Type B pancreatic cell (in vitro differentiated cells): ENCODE measurements around the gene GPRIN2. TPM values are rescaled to one million over a fixed set of nuclear protein-coding genes. Genes with fewer than 3 reads are reported as not detected.
"Not testable (repeated sequence)": the region's sequence is repeated elsewhere in the genome, so short reads cannot be mapped to it uniquely, and the experiment has no call there.

ENCODE experiments used
- DNase-seq: peaks from one replicate; pipeline ENCODE4 v3.0.0; 2021; ENCODE audit warnings: mixed read lengths; ENCODE audit not compliant: unreplicated experiment; ENCODE audit errors: extremely low spot score
- H3K27ac Mint-ChIP-seq: 2 replicates; pipeline ENCODE4 v1.8.0; 2021; ENCODE audit warnings: mild to moderate bottlenecking, mixed read lengths
- H3K27me3 Mint-ChIP-seq: 2 replicates; pipeline ENCODE4 v1.8.0; 2021; ENCODE audit warnings: mixed read lengths
- H3K36me3 Mint-ChIP-seq: 2 replicates; pipeline ENCODE4 v1.8.0; 2021; ENCODE audit warnings: mixed read lengths
- H3K4me1 Mint-ChIP-seq: one replicate; pipeline ENCODE4 v1.8.0; 2021; ENCODE audit warnings: mixed read lengths; ENCODE audit not compliant: unreplicated experiment
- H3K4me3 Mint-ChIP-seq: 2 replicates; pipeline ENCODE4 v1.8.0; 2021; ENCODE audit warnings: mild to moderate bottlenecking, mixed read lengths
- H3K9me3 Mint-ChIP-seq: 2 replicates; pipeline ENCODE4 v1.8.0; 2021; ENCODE audit warnings: mixed read lengths
- CTCF ChIP-seq: fragments of 200-600 bp; sonication (generic); conservative IDR thresholded peaks from 2 replicates; pipeline ENCODE4 v1.5.0; 2021; ENCODE audit warnings: antibody characterized with exemption, mild to moderate bottlenecking
- long read RNA-seq: library from polyadenylated mRNA; unstranded; transcript quantifications from one replicate; pipeline ENCODE4 v2.0.0, GENCODE V29; 2020
- total RNA-seq: library from RNA; stranded (reverse); gene quantifications from 2 replicates; pipeline ENCODE4 v1.2.1, GENCODE V29; 2021; ENCODE audit warnings: low replicate concordance

GPRIN2 gene
- total RNA-seq: 4.4 and 7.0 TPM in 2 replicates
- long read RNA-seq, partial matches to known transcripts: 0 of 2 reads
- long read RNA-seq, other reads (novel, unspliced or antisense): 2 of 2 reads

GRCh38 chr10:46556515-46557318, at the start of gene GPRIN2:
GPRIN2 (minus strand) TSS chr10:46556658; CDS start chr10:46550736, 5,922 bp downstream.
- Mint-ChIP-seq H3K4me3 (peak within 1 kb of the TSS; percentile 90), H3K4me1 (no peaks in the 10 kb centered on the region), H3K36me3 (no peaks in the 10 kb centered on the region), H3K9me3 (no peaks in the 10 kb centered on the region), H3K27me3 (peaks cover 7% of the 10 kb centered on the region), H3K27ac (peak within 1 kb of the TSS; percentile 54)
- TF ChIP-seq CTCF: no peak
- peak; percentile 77 for DNase-seq

- DNase-seq, H3K4me3 Mint-ChIP-seq, H3K36me3 Mint-ChIP-seq, H3K27me3 Mint-ChIP-seq, H3K9me3 Mint-ChIP-seq, H3K4me1 Mint-ChIP-seq, H3K27ac Mint-ChIP-seq: not testable (repeated sequence)
These were observed 44.1 kb upstream of the GPRIN2 start for GRCh38 chr10:46600516-46600915.

- DNase-seq, H3K27ac Mint-ChIP-seq, H3K4me1 Mint-ChIP-seq, H3K27me3 Mint-ChIP-seq, H3K36me3 Mint-ChIP-seq, H3K9me3 Mint-ChIP-seq: not testable (repeated sequence)
- peak; percentile 55 for TF ChIP-seq CTCF
- peak overlapping the region; percentile 74 for H3K4me3 Mint-ChIP-seq
These were observed 41.3 kb upstream of the GPRIN2 start for GRCh38 chr10:46597616-46598246.

GRCh38 chr10:46596570-46596969, 40.1 kb upstream of the GPRIN2 start:
- not testable (repeated sequence) for H3K36me3 Mint-ChIP-seq, H3K27me3 Mint-ChIP-seq, DNase-seq, H3K9me3 Mint-ChIP-seq, H3K27ac Mint-ChIP-seq, H3K4me3 Mint-ChIP-seq, H3K4me1 Mint-ChIP-seq

GRCh38 chr10:46594453-46595063, 38.1 kb upstream of the GPRIN2 start:
- H3K27ac Mint-ChIP-seq, H3K4me1 Mint-ChIP-seq, H3K9me3 Mint-ChIP-seq: not testable (repeated sequence)

GRCh38 chr10:46593307-46593706, 36.8 kb upstream of the GPRIN2 start:
- H3K9me3 Mint-ChIP-seq, H3K27ac Mint-ChIP-seq, H3K36me3 Mint-ChIP-seq, H3K4me1 Mint-ChIP-seq, DNase-seq, H3K27me3 Mint-ChIP-seq, H3K4me3 Mint-ChIP-seq: not testable (repeated sequence)

More at GRCh38 chr10:46594453-46595063, 38.1 kb upstream of the GPRIN2 start:
- not testable (repeated sequence) for H3K36me3 Mint-ChIP-seq, H3K27me3 Mint-ChIP-seq, H3K4me3 Mint-ChIP-seq, DNase-seq

- H3K36me3 Mint-ChIP-seq, H3K9me3 Mint-ChIP-seq, H3K4me1 Mint-ChIP-seq, H3K4me3 Mint-ChIP-seq, H3K27ac Mint-ChIP-seq, DNase-seq, H3K27me3 Mint-ChIP-seq: not testable (repeated sequence)
These were observed 34.6 kb upstream of the GPRIN2 start for GRCh38 chr10:46591053-46591452.

- H3K36me3 Mint-ChIP-seq, H3K4me3 Mint-ChIP-seq, DNase-seq, H3K4me1 Mint-ChIP-seq, H3K27ac Mint-ChIP-seq, H3K9me3 Mint-ChIP-seq, H3K27me3 Mint-ChIP-seq: not testable (repeated sequence)
These were observed 33.1 kb upstream of the GPRIN2 start for GRCh38 chr10:46589589-46589988.

- H3K4me1 Mint-ChIP-seq, H3K27me3 Mint-ChIP-seq, H3K4me3 Mint-ChIP-seq, H3K36me3 Mint-ChIP-seq, H3K27ac Mint-ChIP-seq, DNase-seq, H3K9me3 Mint-ChIP-seq: not testable (repeated sequence)
These were observed 31.8 kb upstream of the GPRIN2 start for GRCh38 chr10:46588221-46588620.

- H3K4me3 Mint-ChIP-seq, H3K27ac Mint-ChIP-seq, H3K4me1 Mint-ChIP-seq, H3K9me3 Mint-ChIP-seq, DNase-seq, H3K36me3 Mint-ChIP-seq, H3K27me3 Mint-ChIP-seq: not testable (repeated sequence)
These were observed 31.1 kb upstream of the GPRIN2 start for GRCh38 chr10:46587546-46587945.

- not testable (repeated sequence) for H3K27me3 Mint-ChIP-seq, H3K27ac Mint-ChIP-seq, H3K36me3 Mint-ChIP-seq
These were observed 28.8 kb upstream of the GPRIN2 start for GRCh38 chr10:46585246-46585645.

GRCh38 chr10:46584196-46584595, 27.7 kb upstream of the GPRIN2 start:
- H3K4me1 Mint-ChIP-seq, DNase-seq, H3K4me3 Mint-ChIP-seq, H3K27me3 Mint-ChIP-seq, H3K27ac Mint-ChIP-seq, H3K36me3 Mint-ChIP-seq, H3K9me3 Mint-ChIP-seq: not testable (repeated sequence)

More at GRCh38 chr10:46585246-46585645, 28.8 kb upstream of the GPRIN2 start:
- H3K9me3 Mint-ChIP-seq, DNase-seq, H3K4me1 Mint-ChIP-seq, H3K4me3 Mint-ChIP-seq: not testable (repeated sequence)
